HG02840 (cell line): ENCODE measurements around the gene MAP1B.
"Not testable (repeated sequence)": the region's sequence is repeated elsewhere in the genome, so short reads cannot be mapped to it uniquely, and the experiment has no call there.

ENCODE experiments used
- ATAC-seq: cut with Tn5 transposase; IDR thresholded peaks from one replicate; pipeline ENCODE4 v1.9.1; 2021; ENCODE audit warnings: mild to moderate bottlenecking, moderate library complexity, moderate number of reproducible peaks; ENCODE audit not compliant: unreplicated experiment, low FRiP score

MAP1B gene

GRCh38 chr5:72156946-72157624, 49.8 kb downstream of the MAP1B start:
- ATAC-seq = no peak

GRCh38 chr5:72157625-72157962, 50.3 kb downstream of the MAP1B start:
- no peak for ATAC-seq

- ATAC-seq = no peak
These were observed 52.2 kb downstream of the MAP1B start for GRCh38 chr5:72159501-72159911.

GRCh38 chr5:72160329-72160728, 53.1 kb downstream of the MAP1B start:
- no peak for ATAC-seq

GRCh38 chr5:72160959-72161358, 53.7 kb downstream of the MAP1B start:
- ATAC-seq = no peak

GRCh38 chr5:72161951-72162350, 54.7 kb downstream of the MAP1B start:
- no peak for ATAC-seq

GRCh38 chr5:72163349-72163983, 56.2 kb downstream of the MAP1B start:
- ATAC-seq = no peak

- ATAC-seq = no peak
These were observed 59.0 kb downstream of the MAP1B start for GRCh38 chr5:72166070-72166979.

- no peak for ATAC-seq
These were observed 60.0 kb downstream of the MAP1B start for GRCh38 chr5:72167257-72167656.

GRCh38 chr5:72167804-72168203, 60.5 kb downstream of the MAP1B start:
- no peak for ATAC-seq

- no peak for ATAC-seq
These were observed 62.8 kb downstream of the MAP1B start for GRCh38 chr5:72170101-72170500.

GRCh38 chr5:72171181-72171580, 63.9 kb downstream of the MAP1B start:
- ATAC-seq = not testable (repeated sequence)

GRCh38 chr5:72171667-72172066, 64.4 kb downstream of the MAP1B start:
- ATAC-seq = no peak

GRCh38 chr5:72172786-72173185, 65.5 kb downstream of the MAP1B start:
- ATAC-seq = no peak

GRCh38 chr5:72177538-72177937, 70.3 kb downstream of the MAP1B start:
- ATAC-seq = no peak

GRCh38 chr5:72179028-72179815, 71.9 kb downstream of the MAP1B start:
- ATAC-seq = no peak

- ATAC-seq = no peak
These were observed 72.7 kb downstream of the MAP1B start for GRCh38 chr5:72179816-72180440.

- no peak for ATAC-seq
These were observed 73.7 kb downstream of the MAP1B start for GRCh38 chr5:72180925-72181324.

- no peak for ATAC-seq
These were observed 75.4 kb downstream of the MAP1B start for GRCh38 chr5:72182686-72183085.

- no peak for ATAC-seq
These were observed 75.8 kb downstream of the MAP1B start for GRCh38 chr5:72183101-72183520.
